Left renal pelvis (tissue), 4 donors: ENCODE measurements around the gene GTF2A1. TPM values are rescaled to one million over a fixed set of nuclear protein-coding genes. Genes with fewer than 3 reads are reported as not detected.
A peak's percentile ranks its signal among the peaks of the same experiment; 100 is the strongest.
"Not testable (repeated sequence)": the region's sequence is repeated elsewhere in the genome, so short reads cannot be mapped to it uniquely, and the experiment has no call there.

Experiments used
- DNase-seq, 4 donors: peaks; one replicate each; pipeline ENCODE4 v3.0.0-alpha.2; 2013; ENCODE audit warnings: low read depth in 4 of 4, low spot score in 3 of 4
- polyA plus RNA-seq, 4 donors: library from polyadenylated mRNA; unstranded; fragments of 120-200 nt; gene quantifications; one replicate each; pipeline ENCODE4 v1.2.1, GENCODE V29; 2013; ENCODE audit not compliant: insufficient read length in 4 of 4

Gene GTF2A1
- 10 to 100 TPM; 34.4 to 45.1 (median 38.0) TPM for polyA plus RNA-seq

DNA sequence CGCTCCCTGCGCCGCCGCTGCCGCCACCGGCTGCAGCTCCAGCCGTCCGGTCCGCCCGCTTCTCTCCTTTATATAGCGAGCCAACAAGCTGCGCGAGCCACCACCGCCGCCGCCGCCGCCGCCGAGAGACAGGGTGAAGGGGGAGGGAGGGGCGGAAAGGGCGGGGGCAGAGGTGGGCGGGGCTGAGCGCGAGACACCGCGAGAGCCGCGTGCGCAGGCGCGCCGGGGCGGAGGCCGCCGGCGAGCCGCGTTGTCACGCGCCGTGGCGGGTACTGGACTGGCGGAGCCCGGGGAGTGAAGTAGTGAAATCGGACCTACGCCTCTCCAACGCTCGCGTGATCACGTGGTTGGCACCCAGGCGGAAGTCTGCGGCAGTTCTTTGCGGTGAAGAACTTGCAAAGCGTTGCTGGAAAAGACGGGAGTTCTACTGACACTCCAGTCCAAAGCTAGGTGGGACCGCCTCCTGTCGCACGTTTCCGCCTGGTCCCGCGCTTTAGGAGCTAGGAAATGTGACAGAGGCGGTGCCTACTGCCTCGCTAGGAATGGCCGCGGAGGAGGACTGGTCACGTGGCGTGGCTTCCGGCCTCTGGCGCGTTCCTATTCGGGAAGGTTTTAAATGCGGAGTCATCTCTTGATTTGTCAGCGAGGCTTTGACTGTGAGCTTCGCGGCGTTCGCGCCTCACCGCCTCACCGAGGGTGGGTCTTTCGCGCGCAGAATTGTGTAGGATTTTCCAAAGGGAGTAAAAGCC, at the start of gene GTF2A1:
TSS of gene GTF2A1 (minus strand) at position 130 of the 749 bp plus-strand sequence. CDS start 441 bp downstream, outside the sequence.
- DNase-seq: peak; percentile 91 to 97 (median 92)

DNA sequence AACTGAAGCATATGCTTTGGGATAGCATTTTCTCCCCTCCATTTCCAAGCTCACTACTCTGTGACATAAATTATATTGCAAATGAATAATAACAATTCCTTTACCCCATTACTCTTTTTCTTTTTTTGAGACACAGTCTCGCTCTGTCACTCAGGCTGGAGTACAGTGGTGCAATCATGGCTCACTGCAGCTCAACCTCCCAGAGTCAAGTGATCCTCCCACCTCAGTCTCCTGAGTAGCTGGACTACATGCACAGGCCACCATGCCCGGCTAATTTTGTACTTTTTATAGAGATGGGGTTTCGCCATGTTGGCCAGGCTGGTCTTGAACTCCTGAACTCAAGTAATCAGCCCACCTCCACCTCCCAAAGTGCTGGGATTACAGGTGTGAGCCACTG, 49.2 kb upstream of the GTF2A1 start:
- DNase-seq: no peak

DNA sequence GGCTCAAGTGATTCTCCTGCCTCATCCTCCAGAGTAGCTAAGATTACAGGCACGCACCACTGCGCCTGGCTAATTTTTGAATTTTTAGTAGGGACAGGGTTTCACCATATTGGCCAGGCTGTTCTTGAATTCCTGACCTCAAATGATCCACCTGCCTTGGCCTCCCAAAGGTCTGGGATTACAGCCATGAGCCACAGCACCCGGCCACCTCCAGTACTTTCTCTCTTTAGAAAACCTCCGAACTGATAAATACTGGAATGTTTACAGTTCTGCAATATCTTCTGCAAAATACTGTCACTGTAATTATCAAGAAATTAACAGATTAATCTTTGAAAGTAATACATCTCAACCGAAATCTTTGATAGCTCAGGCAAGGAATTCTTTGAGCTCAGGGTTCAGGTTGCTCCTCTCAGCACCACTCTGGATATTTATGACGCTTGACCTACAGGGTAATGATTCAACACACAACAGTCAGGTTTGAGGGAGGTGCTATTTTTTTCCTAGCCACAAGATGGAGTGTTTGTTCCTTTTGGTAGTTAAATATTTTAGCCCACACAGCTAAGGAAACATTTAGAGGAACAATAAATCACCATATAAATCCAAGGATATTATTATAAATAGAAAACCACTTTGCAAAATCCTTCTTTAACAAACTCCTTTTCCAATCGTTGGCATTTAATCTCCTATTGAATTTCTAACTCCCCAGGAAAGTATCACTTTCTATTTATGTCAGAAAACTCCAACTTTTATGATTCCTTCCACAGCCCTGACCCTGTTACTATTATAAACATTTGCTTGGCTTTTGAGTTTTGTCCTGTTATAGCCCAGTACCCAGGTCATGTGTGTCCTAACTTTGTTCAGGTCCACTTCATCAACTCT, 48.6 kb upstream of the GTF2A1 start:
- DNase-seq: peak; percentile 54 to 75 (median 70)

DNA sequence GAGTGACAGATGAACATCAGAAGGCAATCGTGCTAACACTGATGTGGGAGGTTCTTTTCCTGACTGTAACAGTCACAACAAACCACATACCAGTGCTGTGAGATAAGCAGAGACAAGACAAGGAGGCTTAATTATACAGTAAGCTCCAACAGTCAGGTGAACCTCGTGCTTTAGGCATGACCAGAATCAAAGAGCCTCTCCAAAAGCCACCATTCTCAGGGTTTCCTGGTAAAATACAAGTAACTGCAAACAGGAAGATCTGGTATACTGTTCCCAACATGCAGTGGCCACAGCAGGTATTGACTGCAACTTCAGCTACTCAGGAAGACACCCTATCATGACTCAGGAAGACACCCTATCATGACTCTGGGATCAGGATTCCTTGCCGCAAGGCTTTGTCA, 47.3 kb upstream of the GTF2A1 start:
- peak in 1 of 4 donors; percentile 20 for DNase-seq

DNA sequence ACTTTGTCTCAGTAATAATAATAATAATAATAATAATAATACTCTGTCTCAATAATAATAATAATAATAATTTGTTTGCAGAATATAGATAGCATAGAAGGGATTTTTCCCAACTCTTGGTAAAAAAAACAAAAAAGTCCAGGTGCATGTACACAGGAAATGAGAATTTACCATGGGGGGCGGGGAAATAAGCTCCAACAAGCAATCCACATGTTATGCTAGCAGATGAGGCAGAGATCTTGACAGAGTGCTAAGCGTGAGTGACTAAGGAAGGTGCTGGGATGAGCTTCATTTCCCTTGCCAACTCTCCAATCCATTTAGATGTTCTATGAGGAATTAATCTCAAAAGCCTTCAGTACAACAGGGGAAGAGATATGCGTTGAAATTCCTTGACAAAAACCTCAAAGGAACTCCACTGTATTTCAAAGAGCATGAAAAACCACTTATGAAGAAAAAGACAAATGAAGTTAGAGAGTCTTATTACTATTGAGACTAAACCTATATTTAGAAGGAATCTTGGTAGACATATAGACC, 44.9 kb upstream of the GTF2A1 start:
- no peak for DNase-seq

DNA sequence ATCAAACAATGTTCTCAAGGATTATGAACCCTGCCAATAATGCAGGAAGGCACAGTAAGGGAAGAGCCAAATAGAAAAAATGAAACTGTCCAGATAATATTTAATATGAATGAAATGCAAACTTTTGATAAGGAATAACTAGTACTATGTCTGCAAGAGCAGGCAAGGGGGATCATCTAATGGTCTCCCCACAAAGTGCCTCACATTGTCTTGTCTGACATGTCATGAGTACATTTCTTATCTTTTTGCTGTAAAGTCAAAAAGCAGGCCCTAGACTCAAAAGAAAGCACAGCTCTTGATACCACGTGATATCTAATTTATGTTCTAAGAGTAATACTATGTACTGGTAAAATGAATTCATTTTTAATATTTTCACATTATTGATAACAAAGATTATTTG, 43.9 kb upstream of the GTF2A1 start:
- DNase-seq: no peak

DNA sequence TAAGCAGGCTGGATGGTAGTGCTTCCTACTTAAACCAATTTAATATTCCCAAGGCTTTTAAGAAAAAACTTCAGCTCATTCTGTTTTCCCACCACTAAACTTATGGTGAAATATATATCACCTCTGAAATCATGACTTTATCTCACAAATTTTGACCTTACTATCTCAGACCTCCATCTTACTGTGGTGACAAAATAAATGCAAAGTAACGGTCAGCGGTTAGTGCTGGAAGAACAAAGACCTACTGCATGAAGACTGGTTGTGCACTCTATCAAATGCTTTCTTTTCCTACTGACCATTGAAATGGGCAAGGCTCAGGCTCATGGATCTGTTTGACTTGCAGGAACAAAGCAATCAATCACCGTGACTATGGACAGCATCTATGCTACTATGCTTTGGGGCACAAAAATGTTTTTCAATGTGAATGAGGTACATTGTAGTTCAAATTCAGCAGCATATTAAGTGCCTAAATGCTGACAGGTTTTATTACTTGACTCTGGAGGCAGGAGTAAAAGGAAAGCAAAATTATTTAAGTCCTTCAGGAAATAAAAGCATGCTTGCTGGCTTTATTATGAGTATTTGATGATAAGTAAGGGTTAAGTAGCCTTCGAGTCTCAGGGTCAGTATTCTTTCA, 43.1 kb upstream of the GTF2A1 start:
- DNase-seq: no peak

DNA sequence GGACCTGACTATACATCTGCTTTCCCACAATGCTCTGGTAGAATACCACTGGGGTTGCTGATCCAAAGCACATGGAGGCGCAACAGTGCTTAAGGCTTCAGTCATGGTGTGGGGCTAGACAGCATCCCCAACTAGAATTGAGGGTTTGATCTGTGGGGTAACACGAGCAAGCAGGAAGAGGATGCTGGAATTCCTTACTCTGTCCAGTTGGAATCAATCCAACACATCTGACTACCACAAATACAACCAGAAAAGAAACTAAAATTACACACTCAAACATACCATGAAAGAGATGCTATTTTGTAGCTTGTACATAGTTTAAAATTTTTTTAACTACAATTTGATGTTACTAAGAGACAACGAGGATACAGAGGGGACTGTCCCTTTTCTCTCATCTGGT, 40.4 kb upstream of the GTF2A1 start:
- DNase-seq: no peak

DNA sequence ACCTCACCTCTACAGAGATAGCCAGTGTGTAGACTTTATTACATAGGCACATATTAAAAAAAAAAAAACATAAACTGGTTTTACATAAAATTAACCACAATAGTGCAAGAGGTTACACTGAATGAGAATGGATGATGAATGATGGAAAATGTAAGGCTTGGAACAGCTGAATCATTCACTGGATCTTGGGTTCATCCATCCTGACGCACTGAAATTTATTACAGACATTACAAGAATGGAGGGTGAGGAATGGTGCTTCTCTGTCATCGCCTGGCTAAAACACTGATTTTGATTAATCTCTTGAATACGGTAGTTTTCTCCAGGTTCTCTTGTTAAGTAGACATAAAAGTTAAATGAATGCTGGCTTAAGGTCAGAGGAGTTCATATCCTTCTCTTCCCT, 40.0 kb upstream of the GTF2A1 start:
- no peak for DNase-seq

DNA sequence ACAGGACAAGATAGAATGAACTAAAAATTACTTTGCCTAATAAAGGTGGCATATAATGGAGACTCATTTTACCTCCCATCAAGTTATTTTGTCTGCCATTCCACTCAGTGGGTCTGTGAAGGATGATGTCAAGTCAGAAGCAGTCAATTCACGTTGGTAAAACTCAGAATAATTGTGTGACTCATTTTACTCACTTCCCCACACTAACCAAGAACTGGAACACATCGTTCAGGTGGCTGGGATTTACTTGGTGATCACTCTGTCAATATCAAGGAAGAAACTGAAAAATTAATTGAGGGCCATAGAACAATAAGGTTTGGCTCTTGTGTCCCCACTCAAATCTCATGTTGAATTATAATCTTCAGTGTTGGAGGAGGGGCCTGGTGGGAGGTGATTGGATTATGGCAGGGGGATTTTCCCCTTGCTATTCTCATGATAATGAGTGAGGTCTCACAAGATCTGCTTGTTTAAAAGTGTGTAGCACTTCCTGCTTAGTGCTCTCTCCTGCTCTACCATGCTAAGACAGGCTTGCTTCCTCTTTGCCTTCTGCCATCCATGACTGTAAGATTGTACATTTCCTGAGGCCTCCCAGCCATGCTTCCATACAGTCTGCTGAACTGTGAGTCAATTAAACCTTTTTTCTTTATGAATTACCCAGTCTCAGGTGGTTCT, 35.7 kb upstream of the GTF2A1 start:
- DNase-seq: no peak

DNA sequence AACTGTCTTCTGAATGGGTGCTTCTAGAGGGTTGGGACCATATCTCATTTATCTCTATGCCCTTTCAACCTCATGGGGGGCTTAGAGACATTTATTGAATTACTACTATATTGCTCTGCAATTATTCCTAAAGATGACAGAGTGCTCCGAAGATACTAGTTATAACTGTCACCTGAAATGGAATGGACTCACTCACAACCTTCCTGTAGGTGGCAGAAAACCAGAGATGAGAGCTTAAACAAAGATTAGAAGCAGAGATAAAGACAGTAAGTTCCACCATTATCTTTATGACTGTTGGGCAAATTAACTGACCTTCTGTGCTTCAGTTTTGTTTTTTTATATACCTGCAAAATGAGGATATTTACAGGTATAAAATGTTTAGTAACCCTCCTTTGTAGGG, 31.5 kb upstream of the GTF2A1 start:
- DNase-seq: no peak

DNA sequence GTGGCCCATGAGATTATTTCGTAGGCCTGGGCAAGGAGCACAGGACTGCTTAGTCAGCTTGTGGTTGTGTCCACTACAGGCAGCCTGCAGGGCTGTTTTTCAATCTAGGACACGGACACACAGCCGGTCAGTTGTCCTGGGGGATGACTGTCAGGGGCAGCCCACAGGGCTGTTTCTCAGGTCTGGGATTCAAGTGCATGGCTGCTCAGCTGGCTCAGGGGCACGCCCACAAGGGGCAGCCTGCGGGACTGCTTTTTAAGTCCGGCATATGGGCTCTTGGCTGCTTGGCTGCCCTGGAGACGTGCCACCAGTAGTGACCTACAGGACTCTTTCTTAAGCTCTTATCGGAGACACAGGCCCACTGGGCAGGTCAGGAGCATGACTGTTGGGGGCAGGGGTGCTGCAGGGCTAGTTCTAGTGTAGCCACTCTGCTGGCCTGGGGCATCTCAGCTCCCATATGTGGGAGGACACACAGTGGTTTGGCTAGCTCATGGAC, 26.6 kb upstream of the GTF2A1 start:
- no peak for DNase-seq

DNA sequence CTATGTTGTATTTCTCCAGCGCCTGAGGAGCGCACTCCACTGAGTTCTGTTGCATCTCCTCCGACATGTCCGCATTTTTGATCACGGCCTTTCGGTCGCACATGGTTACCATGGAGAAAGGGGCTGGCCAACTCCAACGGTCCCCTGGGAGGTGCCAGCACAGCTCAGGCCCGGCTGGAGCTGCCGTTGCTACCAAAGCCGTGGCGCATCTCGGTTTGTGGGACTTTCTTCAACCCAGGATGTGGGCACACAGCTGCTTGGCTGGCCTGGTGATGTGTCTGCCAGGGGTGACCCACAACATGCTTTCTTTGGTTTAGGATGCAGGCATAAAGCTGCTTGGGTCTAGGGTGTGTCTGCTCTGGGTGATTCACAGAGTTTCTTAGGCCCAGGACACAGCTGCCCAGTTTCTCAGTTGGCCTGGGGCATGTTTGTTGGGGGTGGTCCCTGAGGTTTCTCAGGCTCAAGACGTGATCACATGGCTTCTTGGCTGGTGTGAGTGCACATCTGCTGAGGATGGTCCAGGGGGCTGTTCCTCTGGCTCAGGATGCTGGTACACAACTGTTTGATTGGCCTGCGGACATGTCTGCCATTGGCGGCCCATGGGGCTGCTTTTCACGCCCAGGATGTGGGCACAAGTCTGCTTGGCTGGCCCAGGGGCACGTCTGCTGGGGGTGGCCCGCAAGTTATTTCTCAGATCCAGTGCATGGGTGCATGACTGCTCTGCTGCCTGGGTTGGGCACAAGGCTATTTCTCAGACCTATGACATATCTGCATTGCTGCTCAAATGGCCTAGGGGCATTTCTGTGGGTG, 25.9 kb upstream of the GTF2A1 start:
- no peak for DNase-seq

DNA sequence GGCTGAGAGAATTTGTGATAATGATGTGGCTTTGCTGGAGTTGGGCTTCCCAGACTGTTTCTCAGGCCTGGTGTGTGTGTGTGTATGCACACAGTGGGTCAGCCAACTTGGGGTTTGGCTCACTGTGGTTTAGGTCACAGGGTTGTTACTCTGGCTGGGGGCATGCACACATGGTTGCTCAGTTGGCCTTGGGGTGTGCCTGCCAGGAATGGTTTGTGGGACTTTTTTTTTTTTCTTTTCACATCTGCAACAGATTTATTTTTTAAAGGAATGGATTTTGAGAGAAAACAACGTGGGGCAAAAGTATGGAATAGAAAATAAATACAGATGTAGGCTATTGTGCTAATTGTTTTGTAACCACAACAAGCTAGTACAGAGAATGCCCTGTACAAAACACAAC, 25.0 kb upstream of the GTF2A1 start:
- DNase-seq: no peak

DNA sequence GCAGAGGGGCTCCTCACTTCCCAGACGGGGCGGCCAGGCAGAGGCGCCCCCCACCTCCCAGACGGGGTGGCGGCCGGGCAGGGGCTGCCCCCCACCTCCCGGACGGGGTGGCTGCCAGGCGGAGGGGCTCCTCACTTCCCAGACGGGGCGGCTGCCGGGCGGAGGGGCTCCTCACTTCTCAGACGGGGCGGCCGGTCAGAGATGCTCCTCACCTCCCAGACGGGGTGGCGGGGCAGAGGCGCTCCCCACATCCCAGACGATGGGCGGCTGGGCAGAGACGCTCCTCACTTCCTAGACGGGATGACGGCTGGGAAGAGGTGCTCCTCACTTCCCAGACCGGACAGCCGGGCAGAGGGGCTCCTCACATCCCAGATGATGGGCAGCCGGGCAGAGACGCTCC, 23.7 kb upstream of the GTF2A1 start:
- not testable (repeated sequence) for DNase-seq

DNA sequence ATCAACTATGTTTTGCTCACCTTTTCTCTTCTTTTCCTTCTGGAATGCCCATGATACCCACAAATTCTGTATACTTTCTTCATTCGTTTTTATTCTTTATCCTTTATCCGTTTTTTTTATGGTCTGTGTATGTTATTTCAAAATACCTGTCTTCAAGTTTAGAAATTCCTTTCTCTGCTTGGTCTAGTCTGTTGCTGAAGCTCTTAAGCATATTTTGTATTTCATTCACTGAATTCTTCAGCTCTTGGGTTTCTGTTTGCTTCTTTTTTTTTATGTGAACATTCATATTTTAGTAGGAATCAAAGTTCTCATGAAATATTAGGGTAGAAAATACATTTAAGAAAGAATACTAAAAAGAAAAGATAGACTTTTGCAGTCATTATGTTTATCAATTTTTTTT, 22.7 kb upstream of the GTF2A1 start:
- no peak for DNase-seq

DNA sequence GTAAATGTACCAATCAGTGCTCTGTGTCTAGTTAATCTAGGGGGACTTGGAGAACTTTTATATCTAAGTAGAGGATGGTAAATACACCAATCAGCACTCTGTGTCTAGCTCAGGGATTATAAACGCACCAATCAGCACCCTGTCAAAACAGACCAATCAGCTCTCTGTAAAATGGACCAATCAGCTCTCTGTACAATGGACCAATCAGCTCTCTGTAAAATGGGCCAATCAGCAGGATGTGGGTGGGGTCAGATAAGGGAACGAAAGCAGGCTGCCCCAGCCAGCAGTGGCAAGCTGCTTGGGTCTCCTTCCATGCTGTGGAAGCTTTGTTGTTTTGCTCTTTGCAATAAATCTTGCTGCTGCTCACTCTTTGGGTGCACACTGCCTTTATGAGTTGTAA, 16.1 kb upstream of the GTF2A1 start:
- not testable (repeated sequence) for DNase-seq

DNA sequence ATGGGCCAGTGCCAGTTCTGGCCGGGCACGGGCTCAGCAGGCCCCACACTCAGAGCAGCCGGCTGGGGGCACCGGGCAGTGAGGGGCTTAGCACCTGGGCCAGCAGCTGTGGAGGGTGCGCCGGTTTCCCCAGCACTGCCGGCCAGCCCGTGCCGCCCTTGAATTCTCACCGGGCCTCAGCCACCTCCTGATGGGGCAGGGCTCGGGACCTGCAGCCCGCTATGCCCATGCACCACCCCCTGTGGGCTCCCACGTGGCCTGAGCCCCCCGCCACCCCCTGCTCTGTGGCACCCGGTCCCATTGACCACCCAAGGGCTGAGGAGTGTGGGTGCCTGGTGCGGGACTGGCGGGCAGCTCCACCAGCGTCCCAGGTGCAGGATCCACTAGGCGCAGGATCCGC, 15.4 kb upstream of the GTF2A1 start:
- DNase-seq: no peak

DNA sequence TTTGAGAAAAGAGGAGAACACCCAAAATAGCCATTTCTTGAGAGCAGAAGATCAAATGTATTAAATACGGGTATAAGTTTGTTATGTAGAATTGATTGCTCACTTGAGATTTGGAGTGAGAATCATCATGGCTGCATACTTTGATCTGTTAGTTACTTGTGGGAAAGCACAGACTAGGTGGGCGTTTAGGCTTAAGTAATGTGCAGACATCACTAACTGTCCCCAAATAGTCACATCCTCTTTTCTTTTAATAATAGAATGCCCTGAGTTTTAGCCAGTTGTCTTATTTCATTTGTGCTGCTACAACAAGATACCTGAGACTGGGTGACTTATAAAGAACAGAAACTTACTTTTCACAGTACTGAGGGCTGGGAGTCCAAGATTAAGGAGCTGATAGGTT, 14.3 kb upstream of the GTF2A1 start:
- no peak for DNase-seq
